DOHH2 (cell line): Measurements from ENCODE around the gene PRKAG1.

Experiments used
- EZH2phosphoT487 ChIP-seq: fragments of 200-600 bp; sonication (generic); IDR thresholded peaks from 2 replicates; pipeline ENCODE4 v1.6.1; 2017; ENCODE audit warnings: borderline replicate concordance, mild to moderate bottlenecking, antibody characterized with exemption, low read length, moderate library complexity, mixed read lengths
- TF ChIP-seq, protein P1 (sequence below): fragments of 200-600 bp; sonication (generic); IDR thresholded peaks from one replicate; pipeline ENCODE4 v1.5.1; 2014; ENCODE audit warnings: antibody characterized with exemption, mild to moderate bottlenecking, low read depth, low read length; ENCODE audit not compliant: poor library complexity, severe bottlenecking

GRCh38 chr12:48973941-48974673 lies 44.5 kb downstream of the PRKAG1 start:
- TF ChIP-seq, protein P1, sequence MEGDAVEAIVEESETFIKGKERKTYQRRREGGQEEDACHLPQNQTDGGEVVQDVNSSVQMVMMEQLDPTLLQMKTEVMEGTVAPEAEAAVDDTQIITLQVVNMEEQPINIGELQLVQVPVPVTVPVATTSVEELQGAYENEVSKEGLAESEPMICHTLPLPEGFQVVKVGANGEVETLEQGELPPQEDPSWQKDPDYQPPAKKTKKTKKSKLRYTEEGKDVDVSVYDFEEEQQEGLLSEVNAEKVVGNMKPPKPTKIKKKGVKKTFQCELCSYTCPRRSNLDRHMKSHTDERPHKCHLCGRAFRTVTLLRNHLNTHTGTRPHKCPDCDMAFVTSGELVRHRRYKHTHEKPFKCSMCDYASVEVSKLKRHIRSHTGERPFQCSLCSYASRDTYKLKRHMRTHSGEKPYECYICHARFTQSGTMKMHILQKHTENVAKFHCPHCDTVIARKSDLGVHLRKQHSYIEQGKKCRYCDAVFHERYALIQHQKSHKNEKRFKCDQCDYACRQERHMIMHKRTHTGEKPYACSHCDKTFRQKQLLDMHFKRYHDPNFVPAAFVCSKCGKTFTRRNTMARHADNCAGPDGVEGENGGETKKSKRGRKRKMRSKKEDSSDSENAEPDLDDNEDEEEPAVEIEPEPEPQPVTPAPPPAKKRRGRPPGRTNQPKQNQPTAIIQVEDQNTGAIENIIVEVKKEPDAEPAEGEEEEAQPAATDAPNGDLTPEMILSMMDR, result peak; percentile 59
- TF ChIP-seq EZH2phosphoT487, result no peak
